DND-41 (cell line): ENCODE measurements around the gene MRPS7.

ENCODE experiments used
- EZH2 ChIP-seq: IDR thresholded peaks from 3 replicates; pipeline ENCODE4 v1.6.1; 2012; ENCODE audit warnings: borderline replicate concordance, low read depth, mild to moderate bottlenecking, moderate library complexity, low read length, inconsistent platforms; ENCODE audit not compliant: severe bottlenecking
- TF ChIP-seq, protein P1 (sequence below): IDR thresholded peaks from 2 replicates; pipeline ENCODE4 v1.5.1; 2012; ENCODE audit warnings: borderline replicate concordance, low read length, moderate library complexity, mild to moderate bottlenecking; ENCODE audit not compliant: poor library complexity, severe bottlenecking; ENCODE audit errors: extremely low read depth

DNA sequence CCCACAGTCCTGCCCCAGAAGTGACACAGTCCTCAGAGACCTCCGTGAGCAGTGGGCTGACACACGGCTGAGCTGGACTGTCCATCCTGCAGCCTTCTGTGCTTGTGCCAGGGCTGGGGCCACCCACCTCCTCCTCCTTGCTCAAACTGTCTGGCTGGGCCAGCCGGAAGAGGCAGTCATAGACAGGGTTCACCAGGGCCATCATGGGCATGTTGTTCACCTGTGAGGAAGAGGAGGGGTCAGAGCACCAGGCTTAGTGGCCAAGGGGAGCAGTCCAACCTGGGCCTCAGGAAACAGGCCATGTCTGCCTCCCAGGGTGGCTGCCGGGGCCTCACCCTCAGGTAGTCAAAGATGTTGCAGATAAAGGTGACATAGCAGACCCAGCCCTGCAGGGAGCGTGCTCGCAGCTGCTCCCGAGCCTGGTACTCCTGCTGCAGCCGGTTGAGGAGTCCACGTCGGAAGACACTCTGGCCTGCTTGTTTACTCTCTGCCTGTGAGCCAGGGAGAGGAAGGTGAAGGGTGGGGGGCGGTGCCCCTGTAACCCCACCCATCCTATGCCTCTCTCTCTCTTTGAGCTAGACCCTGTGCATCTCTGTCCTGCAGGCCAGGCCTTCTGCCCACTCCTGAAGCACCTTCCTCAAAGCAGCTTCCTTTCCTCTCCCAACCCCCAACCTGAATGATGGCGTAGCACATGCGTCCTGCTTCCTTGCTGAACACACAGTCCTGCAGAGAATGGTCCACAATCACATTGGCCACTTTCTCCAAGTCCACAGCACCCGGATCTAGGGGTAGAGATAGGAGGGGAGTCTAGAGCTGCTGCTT lies 5.9 kb downstream of the MRPS7 start:
- TF ChIP-seq, protein P1, sequence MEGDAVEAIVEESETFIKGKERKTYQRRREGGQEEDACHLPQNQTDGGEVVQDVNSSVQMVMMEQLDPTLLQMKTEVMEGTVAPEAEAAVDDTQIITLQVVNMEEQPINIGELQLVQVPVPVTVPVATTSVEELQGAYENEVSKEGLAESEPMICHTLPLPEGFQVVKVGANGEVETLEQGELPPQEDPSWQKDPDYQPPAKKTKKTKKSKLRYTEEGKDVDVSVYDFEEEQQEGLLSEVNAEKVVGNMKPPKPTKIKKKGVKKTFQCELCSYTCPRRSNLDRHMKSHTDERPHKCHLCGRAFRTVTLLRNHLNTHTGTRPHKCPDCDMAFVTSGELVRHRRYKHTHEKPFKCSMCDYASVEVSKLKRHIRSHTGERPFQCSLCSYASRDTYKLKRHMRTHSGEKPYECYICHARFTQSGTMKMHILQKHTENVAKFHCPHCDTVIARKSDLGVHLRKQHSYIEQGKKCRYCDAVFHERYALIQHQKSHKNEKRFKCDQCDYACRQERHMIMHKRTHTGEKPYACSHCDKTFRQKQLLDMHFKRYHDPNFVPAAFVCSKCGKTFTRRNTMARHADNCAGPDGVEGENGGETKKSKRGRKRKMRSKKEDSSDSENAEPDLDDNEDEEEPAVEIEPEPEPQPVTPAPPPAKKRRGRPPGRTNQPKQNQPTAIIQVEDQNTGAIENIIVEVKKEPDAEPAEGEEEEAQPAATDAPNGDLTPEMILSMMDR: no peak
- TF ChIP-seq EZH2: no peak
